ENCODE measurements around the gene AKT3.
"Not testable (repeated sequence)": the region's sequence is repeated elsewhere in the genome, so short reads cannot be mapped to it uniquely, and the experiment has no call there.

Gene AKT3

GRCh38 chr1:243772361-243773050, 77.5 kb downstream of the AKT3 start:
- H3K9ac ChIP-seq (ENCODE audit: low read length); H3K4me3 ChIP-seq (ENCODE audit: low read length); H3K27ac ChIP-seq (ENCODE audit: low read length); H3K36me3 ChIP-seq (ENCODE audit: control insufficient read depth, low read depth, low read length); H3K4me1 ChIP-seq (ENCODE audit: control insufficient read depth, low read depth, low read length); H3K9me3 ChIP-seq (ENCODE audit: control insufficient read depth, low read depth, low read length); H3K27me3 ChIP-seq (ENCODE audit: control insufficient read depth, insufficient read depth, low read length): not testable (repeated sequence)

- Histone ChIP-seq H3K9me3 (ENCODE audit: control insufficient read depth, low read depth, low read length) (no peaks in the 10 kb centered on the region), H3K4me1 (ENCODE audit: control insufficient read depth, low read depth, low read length) (peaks cover 5% of the 10 kb centered on the region), H3K36me3 (ENCODE audit: control insufficient read depth, low read depth, low read length) (no peaks in the 10 kb centered on the region), H3K27ac (ENCODE audit: low read length) (no peak overlapping the region), H3K27me3 (ENCODE audit: control insufficient read depth, insufficient read depth, low read length) (no peaks in the 10 kb centered on the region), H3K4me3 (ENCODE audit: low read length) (no peak overlapping the region), H3K9ac (ENCODE audit: low read length) (no peak overlapping the region)
These were observed 79.2 kb downstream of the AKT3 start for GRCh38 chr1:243770860-243771259.

DNA sequence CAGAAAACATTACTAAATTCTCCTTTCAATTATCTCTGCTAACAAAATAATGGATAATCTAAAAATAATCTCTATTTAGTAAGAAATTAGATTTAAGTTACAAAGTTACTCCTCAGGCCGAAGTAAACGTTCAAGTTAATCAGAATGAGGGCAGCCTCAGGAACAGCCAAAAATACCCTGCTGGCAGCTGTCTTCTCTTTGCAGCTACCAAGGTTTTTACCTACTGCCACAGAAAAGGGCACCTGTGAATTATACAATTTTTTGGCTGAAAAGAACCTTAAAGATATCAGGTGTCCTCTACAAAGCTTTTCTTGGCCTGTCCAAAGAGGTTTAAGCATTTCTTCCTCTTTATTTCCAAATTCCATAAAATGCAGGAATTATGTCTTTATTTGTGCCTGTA, 84.4 kb downstream of the AKT3 start:
- Histone ChIP-seq H3K27ac (ENCODE audit: low read length) (no peak overlapping the region), H3K36me3 (ENCODE audit: control insufficient read depth, low read depth, low read length) (no peaks in the 10 kb centered on the region), H3K4me3 (ENCODE audit: low read length) (no peak overlapping the region), H3K9me3 (ENCODE audit: control insufficient read depth, low read depth, low read length) (no peaks in the 10 kb centered on the region), H3K9ac (ENCODE audit: low read length) (no peak overlapping the region), H3K4me1 (ENCODE audit: control insufficient read depth, low read depth, low read length) (peaks cover 5% of the 10 kb centered on the region), H3K27me3 (ENCODE audit: control insufficient read depth, insufficient read depth, low read length) (no peaks in the 10 kb centered on the region)

- Histone ChIP-seq H3K4me1 (ENCODE audit: control insufficient read depth, low read depth, low read length) (peaks cover 5% of the 10 kb centered on the region), H3K9ac (ENCODE audit: low read length) (no peak overlapping the region), H3K9me3 (ENCODE audit: control insufficient read depth, low read depth, low read length) (no peaks in the 10 kb centered on the region), H3K4me3 (ENCODE audit: low read length) (no peak overlapping the region), H3K27me3 (ENCODE audit: control insufficient read depth, insufficient read depth, low read length) (no peaks in the 10 kb centered on the region), H3K36me3 (ENCODE audit: control insufficient read depth, low read depth, low read length) (no peaks in the 10 kb centered on the region), H3K27ac (ENCODE audit: low read length) (no peak overlapping the region)
These were observed 86.2 kb downstream of the AKT3 start for GRCh38 chr1:243763806-243764205.

DNA sequence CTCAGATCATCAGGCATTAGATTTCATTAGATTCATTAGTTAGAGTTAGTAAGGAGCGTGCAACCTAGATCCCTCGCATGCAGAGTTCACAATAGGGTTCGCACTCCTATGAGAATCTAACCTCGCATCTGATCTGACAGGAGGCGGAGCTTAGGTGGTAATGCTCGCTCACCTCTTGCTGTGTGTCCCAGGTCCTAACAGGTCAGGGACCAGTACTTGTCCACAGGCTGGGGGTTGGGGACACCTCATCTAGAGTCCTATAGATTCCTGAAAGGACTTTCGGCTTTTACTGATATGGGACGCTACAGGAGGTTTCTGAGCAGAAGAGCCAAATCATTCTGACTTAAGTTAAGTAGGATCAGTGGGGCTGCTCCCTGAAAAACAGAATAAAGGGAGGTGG, 91.4 kb downstream of the AKT3 start:
- no peak overlapping the region for H3K9ac ChIP-seq (ENCODE audit: low read length)
- H3K27ac ChIP-seq (ENCODE audit: low read length): no peak overlapping the region
- peaks cover 6% of the 10 kb centered on the region for H3K4me1 ChIP-seq (ENCODE audit: control insufficient read depth, low read depth, low read length)
- H3K4me3 ChIP-seq (ENCODE audit: low read length): no peak overlapping the region
- H3K27me3 ChIP-seq (ENCODE audit: control insufficient read depth, insufficient read depth, low read length): no peaks in the 10 kb centered on the region
- H3K9me3 ChIP-seq (ENCODE audit: control insufficient read depth, low read depth, low read length): no peaks in the 10 kb centered on the region
- no peaks in the 10 kb centered on the region for H3K36me3 ChIP-seq (ENCODE audit: control insufficient read depth, low read depth, low read length)

DNA sequence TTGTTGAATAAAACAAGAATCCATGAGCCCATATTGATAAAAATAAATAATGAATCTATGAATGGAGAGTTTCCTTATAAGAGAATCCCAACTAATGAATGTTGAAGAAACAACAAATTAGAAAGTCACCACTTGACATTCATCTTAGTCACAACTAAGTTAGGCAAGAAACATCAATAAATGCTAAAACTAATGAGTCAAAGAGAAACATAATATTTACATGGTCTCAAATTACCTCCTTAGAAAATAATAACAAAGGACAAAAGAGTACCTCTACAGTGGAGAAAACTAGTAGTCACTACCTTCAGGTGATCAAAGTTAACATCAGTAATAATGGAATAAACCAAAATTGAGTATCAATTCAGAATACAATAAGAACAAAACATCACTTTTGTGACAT, 93.5 kb downstream of the AKT3 start:
- H3K27ac ChIP-seq (ENCODE audit: low read length): no peak overlapping the region
- no peaks in the 10 kb centered on the region for H3K36me3 ChIP-seq (ENCODE audit: control insufficient read depth, low read depth, low read length)
- H3K9me3 ChIP-seq (ENCODE audit: control insufficient read depth, low read depth, low read length): no peaks in the 10 kb centered on the region
- H3K4me1 ChIP-seq (ENCODE audit: control insufficient read depth, low read depth, low read length): peaks cover 10% of the 10 kb centered on the region
- no peak overlapping the region for H3K4me3 ChIP-seq (ENCODE audit: low read length)
- no peaks in the 10 kb centered on the region for H3K27me3 ChIP-seq (ENCODE audit: control insufficient read depth, insufficient read depth, low read length)
- H3K9ac ChIP-seq (ENCODE audit: low read length): no peak overlapping the region

DNA sequence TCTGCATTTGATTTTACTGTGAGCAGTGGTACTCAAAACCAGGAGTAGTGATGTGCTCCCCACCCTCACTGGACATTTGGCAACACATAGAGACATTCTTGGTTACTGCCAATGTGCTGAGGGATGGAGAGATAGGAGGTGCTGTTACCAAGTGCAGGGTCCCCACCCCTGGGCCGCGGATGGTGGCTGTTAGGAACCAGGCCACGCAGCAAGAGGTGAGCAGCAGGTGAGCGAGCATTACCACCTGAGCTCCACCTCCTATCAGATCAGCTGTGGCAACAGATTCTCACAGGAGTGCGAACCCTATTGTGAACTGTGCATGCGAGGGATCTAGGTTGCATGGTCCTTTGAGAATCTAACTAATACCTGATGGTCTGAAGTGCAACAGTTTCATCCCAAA, 95.7 kb downstream of the AKT3 start:
- Histone ChIP-seq H3K9ac (ENCODE audit: low read length) (no peak overlapping the region), H3K9me3 (ENCODE audit: control insufficient read depth, low read depth, low read length) (no peaks in the 10 kb centered on the region), H3K27ac (ENCODE audit: low read length) (no peak overlapping the region), H3K4me3 (ENCODE audit: low read length) (no peak overlapping the region), H3K27me3 (ENCODE audit: control insufficient read depth, insufficient read depth, low read length) (no peaks in the 10 kb centered on the region), H3K4me1 (ENCODE audit: control insufficient read depth, low read depth, low read length) (peaks cover 12% of the 10 kb centered on the region), H3K36me3 (ENCODE audit: control insufficient read depth, low read depth, low read length) (no peaks in the 10 kb centered on the region)

GRCh38 chr1:243751506-243751905, 98.5 kb downstream of the AKT3 start:
- no peaks in the 10 kb centered on the region for H3K27me3 ChIP-seq (ENCODE audit: control insufficient read depth, insufficient read depth, low read length)
- no peak overlapping the region for H3K9ac ChIP-seq (ENCODE audit: low read length)
- no peak overlapping the region for H3K27ac ChIP-seq (ENCODE audit: low read length)
- H3K4me3 ChIP-seq (ENCODE audit: low read length): no peak overlapping the region
- no peaks in the 10 kb centered on the region for H3K9me3 ChIP-seq (ENCODE audit: control insufficient read depth, low read depth, low read length)
- peaks cover 32% of the 10 kb centered on the region for H3K4me1 ChIP-seq (ENCODE audit: control insufficient read depth, low read depth, low read length)
- H3K36me3 ChIP-seq (ENCODE audit: control insufficient read depth, low read depth, low read length): no peaks in the 10 kb centered on the region

DNA sequence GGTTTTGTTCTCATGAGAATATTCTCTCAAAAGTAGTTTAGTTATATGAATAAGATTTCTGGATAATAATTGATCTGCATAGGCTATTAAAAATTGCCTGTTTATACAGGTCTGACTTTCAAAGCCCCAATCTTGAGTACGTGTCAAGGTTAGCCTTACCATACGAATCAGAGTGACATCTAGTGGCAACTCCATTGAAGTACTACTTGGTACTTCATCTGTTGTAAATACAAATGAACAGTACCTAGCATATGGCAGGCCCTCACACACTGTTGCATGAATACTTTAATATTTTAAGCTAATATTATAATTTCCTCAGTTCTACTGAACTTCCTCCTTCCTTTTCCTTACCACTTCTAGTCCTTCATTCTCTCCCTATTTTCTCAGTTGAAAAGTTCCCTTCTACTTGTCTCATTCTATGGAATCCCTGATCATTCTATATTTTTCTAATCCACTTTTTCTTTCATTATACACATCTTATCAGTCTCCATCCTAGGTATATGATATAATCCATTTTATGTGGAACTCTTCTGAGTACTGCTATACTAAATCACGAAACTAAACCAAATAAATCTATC, 101.2 kb downstream of the AKT3 start:
- Histone ChIP-seq H3K27me3 (ENCODE audit: control insufficient read depth, insufficient read depth, low read length) (no peaks in the 10 kb centered on the region), H3K4me3 (ENCODE audit: low read length) (no peak overlapping the region), H3K9ac (ENCODE audit: low read length) (no peak overlapping the region), H3K27ac (ENCODE audit: low read length) (no peak overlapping the region), H3K4me1 (ENCODE audit: control insufficient read depth, low read depth, low read length) (peaks cover 39% of the 10 kb centered on the region), H3K9me3 (ENCODE audit: control insufficient read depth, low read depth, low read length) (no peaks in the 10 kb centered on the region), H3K36me3 (ENCODE audit: control insufficient read depth, low read depth, low read length) (no peaks in the 10 kb centered on the region)

DNA sequence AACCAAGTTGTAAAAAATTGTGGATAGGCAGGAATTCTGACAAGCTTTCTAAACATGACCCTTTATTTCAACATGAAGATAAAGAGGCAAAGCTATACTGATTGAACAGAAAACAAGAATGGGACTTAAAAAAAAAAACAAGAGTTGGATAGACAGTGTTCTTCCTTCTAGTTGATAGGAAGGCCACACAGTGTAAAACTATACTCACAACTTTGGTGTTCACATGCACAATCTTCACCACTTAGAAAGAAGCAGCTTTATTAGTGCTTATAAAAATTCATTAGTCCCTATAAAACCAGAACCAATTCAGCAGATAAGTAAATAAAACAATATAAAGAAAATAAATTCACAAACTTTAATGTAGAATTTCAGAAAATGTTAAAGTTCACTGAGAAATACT, 101.8 kb downstream of the AKT3 start:
- no peaks in the 10 kb centered on the region for H3K9me3 ChIP-seq (ENCODE audit: control insufficient read depth, low read depth, low read length)
- H3K4me3 ChIP-seq (ENCODE audit: low read length): no peak overlapping the region
- no peak overlapping the region for H3K27ac ChIP-seq (ENCODE audit: low read length)
- H3K4me1 ChIP-seq (ENCODE audit: control insufficient read depth, low read depth, low read length): peaks cover 39% of the 10 kb centered on the region
- no peaks in the 10 kb centered on the region for H3K36me3 ChIP-seq (ENCODE audit: control insufficient read depth, low read depth, low read length)
- no peaks in the 10 kb centered on the region for H3K27me3 ChIP-seq (ENCODE audit: control insufficient read depth, insufficient read depth, low read length)
- no peak overlapping the region for H3K9ac ChIP-seq (ENCODE audit: low read length)

DNA sequence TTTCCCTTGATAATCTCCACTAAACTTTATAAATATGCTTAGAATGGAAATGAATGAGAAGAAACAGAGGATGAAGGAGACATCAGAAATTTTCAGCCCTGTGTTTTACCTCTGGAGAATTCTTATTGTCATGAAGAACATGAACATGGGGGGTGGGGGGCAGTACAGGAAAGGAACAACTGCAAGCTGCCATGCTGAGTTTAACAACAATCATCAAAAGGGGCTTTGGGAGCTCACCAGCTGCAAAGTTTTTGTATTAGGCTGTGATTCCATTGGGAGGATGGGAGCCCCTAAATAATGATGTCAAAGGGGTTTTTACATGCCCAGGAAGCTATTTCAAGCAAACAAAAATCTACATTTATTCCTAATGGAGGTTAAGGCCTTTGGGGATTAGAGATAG, 103.3 kb downstream of the AKT3 start:
- peaks cover 4% of the 10 kb centered on the region for H3K9me3 ChIP-seq (ENCODE audit: control insufficient read depth, low read depth, low read length)
- H3K36me3 ChIP-seq (ENCODE audit: control insufficient read depth, low read depth, low read length): no peaks in the 10 kb centered on the region
- no peak overlapping the region for H3K9ac ChIP-seq (ENCODE audit: low read length)
- H3K27ac ChIP-seq (ENCODE audit: low read length): peak overlapping the region; percentile 30
- H3K27me3 ChIP-seq (ENCODE audit: control insufficient read depth, insufficient read depth, low read length): no peaks in the 10 kb centered on the region
- H3K4me3 ChIP-seq (ENCODE audit: low read length): peak overlapping the region; percentile 41
- peaks cover 38% of the 10 kb centered on the region for H3K4me1 ChIP-seq (ENCODE audit: control insufficient read depth, low read depth, low read length)

DNA sequence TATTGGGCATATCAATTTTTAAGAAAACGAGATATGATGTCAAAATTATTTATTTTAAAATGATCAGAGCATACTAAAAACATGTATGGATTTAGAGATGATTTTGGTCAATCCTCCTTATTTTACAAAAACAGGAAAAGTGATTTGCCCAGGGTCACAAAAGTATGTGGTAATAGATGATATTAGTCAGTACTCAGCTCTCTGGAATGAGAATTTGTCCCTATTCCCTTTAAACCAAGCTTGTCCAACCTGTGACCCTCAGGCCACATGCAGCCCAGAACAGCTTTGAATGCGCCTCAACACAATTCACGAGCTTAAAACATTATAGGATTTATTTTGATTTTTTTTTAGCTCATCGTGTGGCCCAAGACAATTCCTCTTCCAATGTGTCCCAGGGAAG, 104.7 kb downstream of the AKT3 start:
- H3K4me3 ChIP-seq (ENCODE audit: low read length): no peak overlapping the region
- no peaks in the 10 kb centered on the region for H3K27me3 ChIP-seq (ENCODE audit: control insufficient read depth, insufficient read depth, low read length)
- no peaks in the 10 kb centered on the region for H3K36me3 ChIP-seq (ENCODE audit: control insufficient read depth, low read depth, low read length)
- H3K27ac ChIP-seq (ENCODE audit: low read length): peak overlapping the region; percentile 14
- no peak overlapping the region for H3K9ac ChIP-seq (ENCODE audit: low read length)
- H3K4me1 ChIP-seq (ENCODE audit: control insufficient read depth, low read depth, low read length): peaks cover 48% of the 10 kb centered on the region
- H3K9me3 ChIP-seq (ENCODE audit: control insufficient read depth, low read depth, low read length): peaks cover 4% of the 10 kb centered on the region
